HFF-Myc (cell line): ENCODE measurements around the gene TMEM163.

Experiments used
- DNase-seq: peaks from one replicate; pipeline ENCODE4 v3.0.0-alpha.2; 2011; ENCODE audit warnings: low read depth; ENCODE audit errors: extremely low read depth
- H3K4me3 ChIP-seq: replicated peaks from 2 replicates; pipeline ENCODE4 v1.5.1; 2011; ENCODE audit warnings: low read depth, mild to moderate bottlenecking, control low read depth, low read length
- CTCF ChIP-seq: IDR thresholded peaks from 2 replicates; pipeline ENCODE4 v1.5.1; 2012; ENCODE audit warnings: mild to moderate bottlenecking, low read depth, low read length, control low read depth; ENCODE audit errors: missing control alignments

Gene TMEM163

GRCh38 chr2:134425724-134426496, 292.9 kb downstream of the TMEM163 start:
- TF ChIP-seq CTCF = no peak

GRCh38 chr2:134421556-134422328, 297.1 kb downstream of the TMEM163 start:
- TF ChIP-seq CTCF = no peak
- no peak overlapping the region for H3K4me3 ChIP-seq
- no peak for DNase-seq

More at GRCh38 chr2:134425724-134426496, 292.9 kb downstream of the TMEM163 start:
- H3K4me3 ChIP-seq = no peak overlapping the region
- no peak for DNase-seq

- no peak for TF ChIP-seq CTCF
- no peak for DNase-seq
- H3K4me3 ChIP-seq = no peak overlapping the region
Measured at GRCh38 chr2:134420920-134421319, 297.9 kb downstream of the TMEM163 start.

- no peak for DNase-seq
- no peak overlapping the region for H3K4me3 ChIP-seq
- TF ChIP-seq CTCF = no peak
Measured at GRCh38 chr2:134420259-134420658, 298.5 kb downstream of the TMEM163 start.

GRCh38 chr2:134417968-134418582, 300.7 kb downstream of the TMEM163 start:
- H3K4me3 ChIP-seq = no peak overlapping the region
- TF ChIP-seq CTCF = no peak
- DNase-seq = no peak

- TF ChIP-seq CTCF = no peak
- no peak overlapping the region for H3K4me3 ChIP-seq
- no peak for DNase-seq
Measured at GRCh38 chr2:134416637-134417036, 302.2 kb downstream of the TMEM163 start.
